Forelimb muscle (tissue), 1 donor: ENCODE measurements around the gene PLAC1. TPM values are rescaled to one million over a fixed set of nuclear protein-coding genes. Genes with fewer than 3 reads are reported as not detected.

ENCODE experiments used
- DNase-seq: peaks from one replicate; pipeline ENCODE4 v3.0.0-alpha.2; 2013; ENCODE audit warnings: low read depth
- polyA plus RNA-seq: library from polyadenylated mRNA; unstranded; fragments of 120-200 nt; gene quantifications from one replicate; pipeline ENCODE4 v1.2.1, GENCODE V29; 2013; ENCODE audit not compliant: insufficient read length

The PLAC1 gene
- polyA plus RNA-seq, 1 donor, result 1.8 TPM

GRCh38 chrX:134543288-134543687 is 115.0 kb downstream of the PLAC1 start:
- no peak for DNase-seq

GRCh38 chrX:134542485-134542884 is 115.8 kb downstream of the PLAC1 start:
- DNase-seq, result no peak

- DNase-seq, result no peak
Measured at GRCh38 chrX:134541906-134542305, 116.4 kb downstream of the PLAC1 start.

- no peak for DNase-seq
Measured at GRCh38 chrX:134538316-134538715, 120.0 kb downstream of the PLAC1 start.

- no peak for DNase-seq
Measured at GRCh38 chrX:134537179-134537955, 120.9 kb downstream of the PLAC1 start.

- no peak for DNase-seq
Measured at GRCh38 chrX:134533952-134534351, 124.3 kb downstream of the PLAC1 start.

GRCh38 chrX:134533352-134533751 is 124.9 kb downstream of the PLAC1 start:
- no peak for DNase-seq

GRCh38 chrX:134530845-134531244 is 127.4 kb downstream of the PLAC1 start:
- DNase-seq, result no peak

- no peak for DNase-seq
Measured at GRCh38 chrX:134529481-134529880, 128.8 kb downstream of the PLAC1 start.

GRCh38 chrX:134528960-134529359 is 129.3 kb downstream of the PLAC1 start:
- DNase-seq, result no peak

GRCh38 chrX:134526399-134526798 is 131.9 kb downstream of the PLAC1 start:
- no peak for DNase-seq

GRCh38 chrX:134525086-134525792 is 133.0 kb downstream of the PLAC1 start:
- DNase-seq, result no peak

- DNase-seq, result no peak
Measured at GRCh38 chrX:134524181-134524580, 134.1 kb downstream of the PLAC1 start.

GRCh38 chrX:134520860-134521390 is 137.3 kb downstream of the PLAC1 start:
- no peak for DNase-seq

Other genes starting within 250 kb of the PLAC1 start
- 25.8 TPM for gene HPRT1, start 198.3 kb downstream of the PLAC1 start, polyA plus RNA-seq
- 34.3 TPM for gene PABIR2, start 138.7 kb upstream of the PLAC1 start, polyA plus RNA-seq